Right atrium auricular region (tissue), 2 donors: ENCODE data around the gene C5AR2. TPM values are rescaled to one million over a fixed set of nuclear protein-coding genes. Genes with fewer than 3 reads are reported as not detected.
"Not testable (repeated sequence)": the region's sequence is repeated elsewhere in the genome, so short reads cannot be mapped to it uniquely, and the experiment has no call there.

Experiments
- DNase-seq: peaks from one replicate; pipeline ENCODE4 v3.0.0-alpha.2; 2019; ENCODE audit warnings: low spot score
- H3K27ac ChIP-seq, 2 donors: fragments of 200-600 bp; sonication (generic); 1 replicate in 1 of 2; 2 replicates in 1 of 2; pipeline ENCODE4 v1.5.1; 2016 to 2019
- H3K27me3 ChIP-seq, 2 donors: fragments of 200-600 bp; sonication (generic); one replicate each; pipeline versions ENCODE4 v1.5.1 to v1.6.0; 2017 to 2019
- H3K36me3 ChIP-seq: fragments of 200-600 bp; sonication (generic); one replicate; pipeline ENCODE4 v1.5.1; 2016
- H3K4me1 ChIP-seq, 2 donors: fragments of 200-600 bp; sonication (generic); one replicate each; pipeline versions ENCODE4 v1.5.1 to v1.6.0; 2017 to 2019
- H3K4me3 ChIP-seq, 2 donors: fragments of 200-600 bp; sonication (generic); 1 replicate in 1 of 2; 2 replicates in 1 of 2; pipeline ENCODE4 v1.5.1; 2017 to 2019; ENCODE audit warnings: mild to moderate bottlenecking in 1 of 2, moderate library complexity in 1 of 2
- H3K9me3 ChIP-seq, 2 donors: fragments of 200-600 bp; sonication (generic); one replicate each; pipeline ENCODE4 v1.5.1; 2019
- total RNA-seq, 2 donors: library from RNA; depleted of rRNA; stranded (reverse); fragments of >200 nt; gene quantifications; one replicate each; pipeline ENCODE4 v1.1.0, GENCODE V29; 2016
- TF ChIP-seq, protein P1 (sequence below), 2 donors: fragments of 200-600 bp; sonication (generic); IDR thresholded peaks; one replicate each; pipeline ENCODE4 v1.5.1; 2019; ENCODE audit warnings: antibody characterized with exemption in 2 of 2

The C5AR2 gene
- total RNA-seq, 2 donors from 2014 or later, result 1.1 to 3.3 TPM

DNA sequence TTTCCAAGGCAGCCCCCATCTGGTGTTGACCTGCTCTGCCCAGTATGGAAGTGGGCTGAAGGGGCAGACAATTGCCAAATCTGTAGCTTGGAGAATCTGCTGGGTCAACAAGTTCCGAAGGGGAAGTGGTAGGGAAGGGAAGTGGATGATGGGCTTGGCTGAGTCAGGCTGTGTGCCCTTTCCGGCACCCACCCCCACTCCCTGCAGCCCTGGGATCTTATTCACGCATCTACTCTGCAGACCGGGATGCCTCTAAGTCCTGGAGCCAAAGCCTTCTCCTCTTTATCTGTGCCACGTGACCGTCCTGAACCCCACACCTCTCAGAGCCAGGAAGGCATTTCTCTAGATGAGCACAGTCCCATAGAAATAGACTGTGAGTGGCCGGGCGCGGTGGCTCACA is 7.5 kb upstream of the C5AR2 start:
- Histone ChIP-seq H3K4me1 (no peaks in the 10 kb centered on the region), H3K27me3 (no peaks in the 10 kb centered on the region), H3K27ac (no peak overlapping the region), H3K9me3 (no peaks in the 10 kb centered on the region), H3K4me3 (no peak overlapping the region), H3K36me3 (no peaks in the 10 kb centered on the region)
- TF ChIP-seq, protein P1, sequence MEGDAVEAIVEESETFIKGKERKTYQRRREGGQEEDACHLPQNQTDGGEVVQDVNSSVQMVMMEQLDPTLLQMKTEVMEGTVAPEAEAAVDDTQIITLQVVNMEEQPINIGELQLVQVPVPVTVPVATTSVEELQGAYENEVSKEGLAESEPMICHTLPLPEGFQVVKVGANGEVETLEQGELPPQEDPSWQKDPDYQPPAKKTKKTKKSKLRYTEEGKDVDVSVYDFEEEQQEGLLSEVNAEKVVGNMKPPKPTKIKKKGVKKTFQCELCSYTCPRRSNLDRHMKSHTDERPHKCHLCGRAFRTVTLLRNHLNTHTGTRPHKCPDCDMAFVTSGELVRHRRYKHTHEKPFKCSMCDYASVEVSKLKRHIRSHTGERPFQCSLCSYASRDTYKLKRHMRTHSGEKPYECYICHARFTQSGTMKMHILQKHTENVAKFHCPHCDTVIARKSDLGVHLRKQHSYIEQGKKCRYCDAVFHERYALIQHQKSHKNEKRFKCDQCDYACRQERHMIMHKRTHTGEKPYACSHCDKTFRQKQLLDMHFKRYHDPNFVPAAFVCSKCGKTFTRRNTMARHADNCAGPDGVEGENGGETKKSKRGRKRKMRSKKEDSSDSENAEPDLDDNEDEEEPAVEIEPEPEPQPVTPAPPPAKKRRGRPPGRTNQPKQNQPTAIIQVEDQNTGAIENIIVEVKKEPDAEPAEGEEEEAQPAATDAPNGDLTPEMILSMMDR (IDR thresholded peaks at IDR 0.05), result no peak
- no peak for DNase-seq

DNA sequence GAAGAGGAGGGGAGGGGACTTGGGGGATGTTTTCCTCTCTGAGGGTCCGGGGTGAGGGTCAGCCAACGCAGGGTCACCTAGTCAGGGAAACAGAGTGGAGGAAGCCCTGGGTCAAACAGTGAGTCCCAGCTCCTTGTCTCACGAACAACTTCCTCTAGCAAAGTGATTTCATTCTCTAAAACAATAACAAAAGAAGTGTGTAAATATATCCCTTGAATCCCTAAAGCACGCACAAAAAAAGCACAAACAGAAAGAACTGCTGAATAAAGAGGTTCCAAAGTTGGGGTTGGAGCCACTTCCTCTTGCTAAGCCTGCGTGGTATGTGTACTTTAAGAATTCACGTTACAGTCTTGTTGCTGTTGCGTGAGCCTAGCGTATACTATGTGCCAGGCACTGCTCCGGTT is 1.5 kb upstream of the C5AR2 start:
- Histone ChIP-seq H3K36me3 (no peaks in the 10 kb centered on the region), H3K4me3 (peak overlapping the region in 1 of 2 donors; percentile 24), H3K27me3 (no peaks in the 10 kb centered on the region), H3K9me3 (no peaks in the 10 kb centered on the region), H3K4me1 (no peaks in the 10 kb centered on the region), H3K27ac (peak overlapping the region; percentile 23 to 53)
- no peak for DNase-seq
- TF ChIP-seq, protein P1 (IDR thresholded peaks at IDR 0.05), result no peak

DNA sequence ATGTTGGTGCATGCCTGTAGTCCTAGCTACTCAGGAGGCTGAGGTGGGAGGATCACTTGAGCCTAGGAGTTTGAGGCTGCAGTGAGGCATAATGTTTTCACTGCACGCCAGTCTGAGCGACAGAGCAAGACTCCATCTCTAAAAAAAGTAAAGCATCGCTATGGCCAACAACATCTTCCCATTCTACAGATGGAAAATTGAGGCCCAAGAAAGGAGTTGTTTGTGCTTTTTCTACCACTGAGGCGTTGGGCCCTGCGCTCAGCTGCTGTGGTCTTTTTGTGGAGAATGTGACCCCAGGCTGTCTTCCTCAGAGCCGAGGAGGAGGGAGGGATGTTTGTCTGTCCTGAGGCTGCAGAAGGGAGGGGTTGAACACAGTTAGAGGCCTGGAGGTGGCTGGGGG is 485 bp upstream of the C5AR2 start:
- TF ChIP-seq, protein P1 (IDR thresholded peaks at IDR 0.05), result no peak
- no peaks in the 10 kb centered on the region for H3K27me3 ChIP-seq
- peak overlapping the region in 1 of 2 donors; percentile 25 for H3K27ac ChIP-seq
- no peaks in the 10 kb centered on the region for H3K4me1 ChIP-seq
- no peaks in the 10 kb centered on the region for H3K9me3 ChIP-seq
- H3K36me3 ChIP-seq, result no peaks in the 10 kb centered on the region
- H3K4me3 ChIP-seq, result no peak overlapping the region
- no peak for DNase-seq

DNA sequence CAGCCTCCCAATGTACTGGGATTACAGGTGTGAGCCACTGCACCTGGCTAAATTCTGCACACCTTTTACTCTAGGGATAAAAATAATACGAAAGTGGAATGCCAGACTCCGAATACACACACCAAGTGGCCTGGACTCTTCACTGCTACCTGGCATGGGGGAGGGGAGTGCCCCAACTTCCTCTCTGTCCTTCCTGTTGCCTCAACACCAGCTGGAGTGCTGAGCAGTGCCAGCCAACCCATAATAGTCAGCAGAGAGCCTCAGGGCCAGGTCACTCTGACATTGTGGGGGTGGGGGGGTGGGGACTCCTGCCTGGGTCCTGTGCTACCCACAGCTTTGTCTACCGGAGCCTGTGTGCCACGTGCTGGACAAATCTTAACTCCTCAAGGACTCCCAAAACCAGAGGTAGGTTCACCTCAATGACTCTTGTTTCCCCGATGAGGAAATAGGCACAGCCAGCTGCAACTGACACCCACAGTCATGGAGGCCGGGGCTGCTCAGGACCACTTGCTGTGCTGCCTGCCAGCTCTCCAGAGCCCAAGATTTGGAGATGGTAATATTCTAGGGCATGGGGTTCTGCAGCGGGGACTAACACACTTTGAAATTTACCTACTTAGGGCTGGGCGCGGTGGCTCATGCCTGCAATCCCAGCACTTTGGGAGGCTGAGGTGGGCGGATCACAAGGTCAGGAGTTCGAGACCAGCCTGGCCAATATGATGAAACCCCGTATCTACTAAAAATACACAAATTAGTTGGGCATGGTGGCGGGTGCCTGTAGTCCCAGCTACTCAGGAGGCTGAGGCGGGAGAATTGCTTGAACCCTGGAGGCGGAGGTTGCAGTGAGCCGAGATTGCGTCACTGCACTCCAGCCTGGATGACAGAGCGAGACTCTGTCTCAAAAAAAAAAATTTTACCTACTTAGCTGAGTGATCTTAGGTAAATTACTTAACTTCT is 5.1 kb downstream of the C5AR2 start:
- H3K36me3 ChIP-seq, DNase-seq, H3K27me3 ChIP-seq, H3K4me1 ChIP-seq, H3K4me3 ChIP-seq, H3K27ac ChIP-seq, H3K9me3 ChIP-seq: not testable (repeated sequence)

DNA sequence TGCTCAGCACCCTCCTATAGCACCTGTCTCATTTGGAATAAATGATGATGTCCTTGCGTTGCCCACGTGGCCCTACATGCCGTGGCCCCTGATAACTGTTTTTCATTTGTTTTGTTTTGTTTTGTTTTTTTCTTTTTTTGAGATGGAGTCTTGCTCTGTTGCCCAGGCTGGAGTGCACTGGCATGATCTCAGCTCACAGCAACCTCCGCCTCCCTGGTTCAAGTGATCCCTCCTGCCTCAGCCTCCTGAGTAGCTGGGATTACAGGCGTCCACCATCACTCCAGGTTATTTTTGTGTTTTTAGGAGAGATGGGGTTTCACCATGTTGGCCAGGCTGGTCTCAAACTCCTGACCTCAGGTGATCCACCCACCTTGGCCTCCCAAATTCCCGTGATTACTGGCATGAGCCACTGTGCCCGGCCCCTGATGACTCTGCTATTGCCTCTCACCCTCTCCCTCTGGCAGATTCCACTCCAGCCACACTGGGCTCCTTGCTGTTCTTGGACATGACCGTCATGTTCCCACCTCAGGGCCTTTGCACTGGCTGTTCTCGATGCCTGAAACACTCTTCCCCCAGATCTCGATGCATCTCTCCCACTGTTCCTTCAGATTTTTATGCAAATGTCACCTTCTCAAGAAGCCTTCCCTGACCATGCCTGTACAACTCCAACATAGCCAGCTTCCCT is 7.4 kb downstream of the C5AR2 start:
- TF ChIP-seq, protein P1 (IDR thresholded peaks at IDR 0.05), result no peak
- H3K27me3 ChIP-seq, result no peaks in the 10 kb centered on the region

DNA sequence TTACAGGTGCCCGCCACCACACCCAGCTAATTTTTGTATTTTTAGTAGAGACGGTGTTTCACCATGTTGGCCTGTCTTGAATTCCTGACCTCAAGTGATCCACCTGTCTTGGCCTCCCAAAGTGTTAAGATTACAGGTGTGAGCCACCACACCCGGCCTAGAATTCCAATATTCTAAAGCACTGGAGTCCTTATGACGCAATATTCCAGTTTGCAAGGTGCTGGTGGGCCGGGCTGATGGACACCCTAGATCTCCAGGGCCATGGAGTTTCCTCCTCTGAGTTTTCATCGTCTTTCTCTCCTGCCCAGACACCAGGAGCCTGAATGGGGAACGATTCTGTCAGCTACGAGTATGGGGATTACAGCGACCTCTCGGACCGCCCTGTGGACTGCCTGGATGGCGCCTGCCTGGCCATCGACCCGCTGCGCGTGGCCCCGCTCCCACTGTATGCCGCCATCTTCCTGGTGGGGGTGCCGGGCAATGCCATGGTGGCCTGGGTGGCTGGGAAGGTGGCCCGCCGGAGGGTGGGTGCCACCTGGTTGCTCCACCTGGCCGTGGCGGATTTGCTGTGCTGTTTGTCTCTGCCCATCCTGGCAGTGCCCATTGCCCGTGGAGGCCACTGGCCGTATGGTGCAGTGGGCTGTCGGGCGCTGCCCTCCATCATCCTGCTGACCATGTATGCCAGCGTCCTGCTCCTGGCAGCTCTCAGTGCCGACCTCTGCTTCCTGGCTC is 8.7 kb downstream of the C5AR2 start:
- Histone ChIP-seq H3K4me3 (no peak overlapping the region), H3K4me1 (no peaks in the 10 kb centered on the region), H3K9me3 (no peaks in the 10 kb centered on the region), H3K27ac (no peak overlapping the region), H3K36me3 (no peaks in the 10 kb centered on the region), H3K27me3 (no peaks in the 10 kb centered on the region)
- DNase-seq, result no peak
- TF ChIP-seq, protein P1 (IDR thresholded peaks at IDR 0.05), result no peak

More for the DNA sequence above, 7.4 kb downstream of the C5AR2 start:
- H3K27ac ChIP-seq, result no peak overlapping the region
- H3K9me3 ChIP-seq, result no peaks in the 10 kb centered on the region
- H3K36me3 ChIP-seq, result no peaks in the 10 kb centered on the region
- H3K4me3 ChIP-seq, result no peak overlapping the region
- no peaks in the 10 kb centered on the region for H3K4me1 ChIP-seq
- no peak for DNase-seq
